ENCODE measurements around the gene CCDC28A.

The CCDC28A gene

DNA sequence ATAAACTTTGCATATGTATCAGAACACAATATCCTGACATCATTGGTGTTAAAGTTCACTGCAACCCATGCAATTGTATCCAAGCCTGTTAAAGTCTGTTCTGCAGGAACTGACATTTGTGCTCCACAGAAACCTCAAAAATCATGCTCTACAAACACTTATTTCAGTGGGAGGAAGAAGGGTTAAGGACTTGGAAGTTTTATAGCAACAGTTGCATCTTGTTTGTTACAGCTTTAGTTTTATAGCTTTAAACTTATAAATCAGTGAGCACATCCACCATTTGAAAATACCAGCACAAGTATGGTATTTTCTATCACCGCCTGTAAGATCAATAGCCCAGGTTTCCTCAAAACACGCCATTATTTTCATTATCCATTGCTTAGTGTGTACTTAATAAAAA is 23.2 kb downstream of the CCDC28A start:
- DNase-seq, result no peak

DNA sequence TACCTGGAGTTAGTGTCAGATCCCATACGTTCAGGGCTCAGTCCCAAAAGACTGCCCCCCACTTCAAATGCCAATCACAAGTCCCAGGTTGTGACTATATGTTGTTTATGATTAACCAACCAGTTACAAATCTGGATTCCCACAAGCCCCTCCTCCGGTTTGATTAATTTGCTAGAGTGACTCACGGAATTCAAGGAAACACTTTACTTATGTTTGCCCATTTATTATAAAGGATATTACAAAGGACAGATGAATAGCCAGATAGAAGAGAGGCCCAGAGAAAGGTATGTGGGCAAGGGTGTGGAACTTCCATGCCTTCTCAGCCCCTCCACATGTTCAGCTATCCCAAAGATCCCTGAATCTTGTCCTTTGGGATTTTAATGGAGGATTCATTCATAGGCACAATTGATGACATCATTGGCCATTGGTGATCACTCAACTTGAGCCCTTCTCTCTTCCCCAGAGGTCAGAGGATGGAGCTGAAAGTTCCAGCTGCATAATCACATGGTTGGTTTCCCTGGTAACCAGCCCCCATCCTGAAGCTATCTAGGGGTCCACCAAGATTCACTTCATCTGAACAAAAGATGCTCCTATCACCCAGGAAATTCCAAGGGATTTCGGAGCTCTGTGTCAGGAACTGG is 24.4 kb downstream of the CCDC28A start:
- no peak for DNase-seq

DNA sequence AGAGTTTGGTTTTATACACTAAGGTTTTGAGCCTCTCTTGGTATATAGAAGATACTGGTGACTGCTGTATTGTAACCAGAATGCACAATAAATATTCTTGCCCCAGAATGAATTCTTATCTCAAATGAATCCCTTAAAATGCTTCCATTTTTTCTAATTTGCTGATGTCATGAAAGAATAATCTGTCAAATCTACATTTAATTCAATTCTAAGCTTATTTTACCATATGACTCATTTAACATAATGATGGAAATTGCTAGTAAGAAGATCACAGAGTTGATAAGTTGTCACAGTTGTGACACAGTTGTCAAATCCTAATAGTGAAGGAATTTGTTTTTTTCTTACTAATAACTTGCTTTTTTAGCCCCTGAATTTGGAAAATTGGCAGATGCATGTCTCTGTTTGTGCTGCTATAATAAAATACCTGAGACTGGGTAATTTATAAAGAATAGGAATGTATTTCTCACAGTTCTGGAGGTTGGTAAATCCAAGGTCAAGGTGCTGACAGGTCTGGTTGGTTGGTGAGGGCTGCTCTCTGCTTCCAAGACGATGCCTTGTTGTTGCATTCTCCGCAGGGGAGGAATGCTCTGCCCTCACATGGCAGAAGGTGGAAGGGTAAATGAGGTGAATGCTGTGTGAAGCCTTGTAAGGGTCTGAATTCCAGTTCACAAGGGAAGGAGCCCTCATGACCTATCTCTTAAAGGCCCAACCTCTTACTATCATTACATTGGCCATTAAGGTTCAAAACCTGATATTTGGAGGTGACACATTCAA is 27.0 kb downstream of the CCDC28A start:
- DNase-seq, result no peak

GRCh38 chr6:138803331-138803730 is 29.8 kb downstream of the CCDC28A start:
- DNase-seq, result no peak

- DNase-seq, result no peak
Measured at GRCh38 chr6:138803861-138804260, 30.3 kb downstream of the CCDC28A start.

- no peak for DNase-seq
Measured at GRCh38 chr6:138805016-138805765, 31.6 kb downstream of the CCDC28A start.

DNA sequence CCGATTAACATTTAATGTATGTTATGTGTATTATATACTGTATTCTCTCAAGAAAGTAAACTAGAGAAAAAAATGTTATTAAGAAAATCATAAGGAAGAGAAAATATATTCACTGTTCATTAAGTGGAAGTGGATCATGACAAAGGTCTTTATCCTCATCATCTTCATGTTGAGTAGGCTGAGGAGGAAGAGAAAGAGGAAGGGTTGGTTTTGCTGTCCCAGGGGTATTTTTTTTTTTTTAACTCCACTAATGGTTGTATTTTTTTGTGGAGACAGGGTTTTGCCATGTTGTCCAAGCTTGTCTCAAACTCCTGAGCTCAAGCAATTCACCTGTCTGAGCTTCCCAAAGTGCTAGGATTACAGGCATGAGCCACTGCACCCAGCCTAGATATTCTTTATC is 33.3 kb downstream of the CCDC28A start:
- no peak for DNase-seq

GRCh38 chr6:138809677-138810076 is 36.1 kb downstream of the CCDC28A start:
- DNase-seq, result no peak

- no peak for DNase-seq
Measured at GRCh38 chr6:138811866-138812265, 38.3 kb downstream of the CCDC28A start.

- DNase-seq, result no peak
Measured at GRCh38 chr6:138814179-138814834, 40.7 kb downstream of the CCDC28A start.

DNA sequence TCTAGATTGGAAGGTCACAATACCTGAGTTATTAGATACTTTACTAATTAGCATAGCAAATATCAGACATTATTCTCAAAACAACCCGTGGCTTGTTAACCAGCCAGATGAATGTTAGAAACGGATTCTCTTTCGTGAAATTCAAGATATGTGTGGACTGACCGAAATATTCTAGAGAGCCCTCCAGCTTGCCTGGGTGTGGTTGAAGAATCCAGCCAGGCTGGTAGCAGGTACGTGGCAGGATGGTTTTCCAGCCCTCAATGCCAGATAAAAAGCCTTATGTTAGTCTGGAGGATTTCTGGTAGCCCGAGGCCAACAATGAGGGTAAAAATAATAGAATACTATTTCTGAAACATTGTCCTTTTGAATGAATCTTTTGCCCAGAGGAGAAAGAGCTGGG is 41.7 kb downstream of the CCDC28A start:
- no peak for DNase-seq

- peak; percentile 72 for DNase-seq
Measured at GRCh38 chr6:138815797-138816528, 42.4 kb downstream of the CCDC28A start.

- peak; percentile 8 for DNase-seq
Measured at GRCh38 chr6:138817799-138818198, 44.2 kb downstream of the CCDC28A start.

DNA sequence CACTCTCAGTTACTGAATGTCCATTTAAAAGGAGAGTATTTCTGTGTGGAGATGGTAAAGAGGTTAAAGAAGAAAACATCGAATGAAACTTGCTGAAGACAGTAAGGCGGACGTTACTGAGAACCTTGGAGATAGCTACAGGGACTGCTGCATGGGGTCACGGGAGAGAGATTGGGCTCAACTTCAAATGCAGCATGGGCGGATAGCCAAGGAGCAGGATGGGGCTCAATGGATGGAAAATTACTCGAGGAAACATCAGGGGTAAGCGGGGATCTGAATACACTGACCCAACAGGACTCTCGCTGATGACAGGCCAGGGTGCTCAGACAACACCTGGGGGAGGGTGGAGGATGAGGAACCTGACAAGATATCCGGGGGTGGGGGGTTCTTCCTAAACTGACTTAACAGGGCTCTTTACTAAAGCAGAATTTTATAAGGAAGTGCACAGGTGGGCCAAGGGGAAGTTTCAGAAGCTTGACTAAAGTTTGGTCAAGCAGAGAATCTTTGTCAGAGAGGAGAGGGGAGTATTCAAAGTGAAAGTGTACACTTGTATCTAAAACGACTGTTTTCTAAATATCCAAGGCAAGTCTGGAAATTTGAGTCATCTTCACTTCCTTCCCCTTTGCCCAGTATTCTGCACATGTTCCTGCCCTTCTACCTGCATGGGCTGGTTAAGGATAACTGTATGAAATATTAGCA is 45.1 kb downstream of the CCDC28A start:
- no peak for DNase-seq

GRCh38 chr6:138821519-138821918 is 48.0 kb downstream of the CCDC28A start:
- DNase-seq, result no peak

- no peak for DNase-seq
Measured at GRCh38 chr6:138824482-138825144, 51.0 kb downstream of the CCDC28A start.

GRCh38 chr6:138830248-138830647 is 56.7 kb downstream of the CCDC28A start:
- no peak for DNase-seq

DNA sequence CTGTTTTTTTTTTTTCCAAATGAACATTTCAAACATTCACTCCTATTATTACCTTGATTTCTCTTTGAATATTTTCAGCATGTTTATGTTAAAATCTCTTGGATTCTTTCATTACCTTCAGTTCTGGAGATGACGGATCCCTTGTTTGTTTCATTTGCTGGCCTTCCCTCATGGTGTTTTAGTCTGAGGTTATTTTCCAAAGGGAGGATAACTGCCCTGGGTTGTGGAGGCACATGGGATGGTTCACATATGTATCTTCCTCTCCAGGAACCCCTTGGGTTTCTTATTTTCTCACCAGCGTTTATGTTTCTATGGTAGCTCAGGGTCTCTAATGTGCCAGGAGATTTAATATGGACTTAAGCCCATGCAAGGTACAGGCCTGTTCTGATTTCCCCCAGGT is 58.6 kb downstream of the CCDC28A start:
- no peak for DNase-seq

- DNase-seq, result no peak
Measured at GRCh38 chr6:138833816-138834539, 60.4 kb downstream of the CCDC28A start.

DNA sequence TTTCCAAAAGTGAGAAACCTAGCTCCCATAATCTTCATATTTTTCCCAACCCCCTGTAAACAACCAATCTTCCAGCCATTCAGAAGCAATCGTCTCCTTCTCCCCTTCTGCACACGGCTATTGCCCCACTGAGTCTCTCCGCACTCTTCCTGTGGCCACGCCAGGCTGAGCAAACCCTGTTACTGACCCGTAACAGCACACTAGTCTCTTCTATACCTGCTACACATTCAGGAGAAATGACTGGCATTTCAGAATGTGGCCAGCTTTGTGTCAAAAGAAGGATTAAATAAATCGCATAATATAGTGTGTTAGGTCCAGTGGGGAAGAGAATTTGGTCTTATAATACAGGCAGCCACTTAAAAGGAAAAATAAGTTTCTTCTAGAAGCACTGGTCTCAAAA is 63.7 kb downstream of the CCDC28A start:
- DNase-seq, result no peak

Measured in kidney glomerular epithelial cell (primary cell).